Sigmoid colon (tissue), 4 donors: ENCODE measurements around the gene ISL2.

ENCODE experiments used
- POLR2A ChIP-seq, 2 donors: fragments of 450-650 bp; IDR thresholded peaks; one replicate each; pipeline ENCODE4 v1.6.1; 2016; ENCODE audit warnings: antibody characterized with exemption in 2 of 2, mild to moderate bottlenecking in 2 of 2, moderate library complexity in 2 of 2
- POLR2AphosphoS5 ChIP-seq, 4 donors: sonication (generic); formaldehyde crosslinking; IDR thresholded peaks; one replicate each; pipeline ENCODE4 v1.6.1; 2017; ENCODE audit warnings: antibody characterized with exemption in 4 of 4
- TF ChIP-seq, protein P1 (sequence below), 4 experiments: fragments of 450-650 bp in 3 of 4; fragments of 200-600 bp in 1 of 4; IDR thresholded peaks; one replicate each; pipeline ENCODE4 v1.5.1; 2016 to 2019; ENCODE audit warnings: antibody characterized with exemption in 4 of 4, mild to moderate bottlenecking in 3 of 4, moderate library complexity in 2 of 4

DNA sequence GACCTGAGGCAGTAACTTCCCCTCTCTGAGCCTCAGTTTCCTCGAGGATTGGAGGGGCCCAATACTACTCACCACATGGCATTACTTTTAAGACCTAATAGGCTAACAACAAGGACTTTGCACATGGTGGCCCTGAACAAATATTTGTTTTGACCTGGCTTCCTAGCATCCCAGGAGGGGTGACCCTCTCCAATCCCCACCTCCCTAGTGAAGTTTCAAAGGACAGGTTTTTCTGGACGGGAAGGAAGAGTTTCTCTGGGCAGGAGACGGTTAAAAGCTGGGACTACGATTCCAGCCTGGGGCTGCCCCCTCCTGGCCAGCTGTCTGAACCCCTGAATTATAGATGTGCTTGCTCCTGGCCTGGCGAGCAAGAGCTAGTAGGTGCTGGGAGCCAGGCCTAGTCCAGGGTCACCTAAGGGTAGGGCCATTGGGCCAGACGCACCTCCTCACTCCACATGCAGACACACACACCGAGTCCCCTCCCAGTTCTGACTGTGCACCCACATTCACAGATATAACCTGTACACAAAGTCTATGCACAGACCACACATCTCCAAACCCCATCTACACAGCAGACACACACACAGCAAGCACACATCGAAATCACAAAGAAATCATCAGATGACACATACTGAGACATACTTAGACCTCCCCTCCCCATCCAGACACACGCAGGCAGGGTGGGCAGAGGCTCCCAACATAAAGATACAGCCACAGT lies 2.7 kb upstream of the ISL2 start:
- TF ChIP-seq, protein P1, sequence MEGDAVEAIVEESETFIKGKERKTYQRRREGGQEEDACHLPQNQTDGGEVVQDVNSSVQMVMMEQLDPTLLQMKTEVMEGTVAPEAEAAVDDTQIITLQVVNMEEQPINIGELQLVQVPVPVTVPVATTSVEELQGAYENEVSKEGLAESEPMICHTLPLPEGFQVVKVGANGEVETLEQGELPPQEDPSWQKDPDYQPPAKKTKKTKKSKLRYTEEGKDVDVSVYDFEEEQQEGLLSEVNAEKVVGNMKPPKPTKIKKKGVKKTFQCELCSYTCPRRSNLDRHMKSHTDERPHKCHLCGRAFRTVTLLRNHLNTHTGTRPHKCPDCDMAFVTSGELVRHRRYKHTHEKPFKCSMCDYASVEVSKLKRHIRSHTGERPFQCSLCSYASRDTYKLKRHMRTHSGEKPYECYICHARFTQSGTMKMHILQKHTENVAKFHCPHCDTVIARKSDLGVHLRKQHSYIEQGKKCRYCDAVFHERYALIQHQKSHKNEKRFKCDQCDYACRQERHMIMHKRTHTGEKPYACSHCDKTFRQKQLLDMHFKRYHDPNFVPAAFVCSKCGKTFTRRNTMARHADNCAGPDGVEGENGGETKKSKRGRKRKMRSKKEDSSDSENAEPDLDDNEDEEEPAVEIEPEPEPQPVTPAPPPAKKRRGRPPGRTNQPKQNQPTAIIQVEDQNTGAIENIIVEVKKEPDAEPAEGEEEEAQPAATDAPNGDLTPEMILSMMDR (IDR thresholded peaks at IDR 0.05), result no peak
- TF ChIP-seq POLR2A (IDR thresholded peaks at IDR 0.05), result no peak
- no peak for TF ChIP-seq POLR2AphosphoS5 (IDR thresholded peaks at IDR 0.05)
